Testis (tissue), 3 donors: Measurements from ENCODE around the gene CACNA1C. TPM values are rescaled to one million over a fixed set of nuclear protein-coding genes. Genes with fewer than 3 reads are reported as not detected.

Experiments
- DNase-seq: peaks from one replicate; pipeline ENCODE4 v3.0.0-alpha.2; 2019
- H3K27ac ChIP-seq, 2 donors: fragments of 200-600 bp; sonication (generic); one replicate each; pipeline ENCODE4 v1.5.1; 2019
- H3K27me3 ChIP-seq: fragments of 200-600 bp; sonication (generic); one replicate; pipeline ENCODE4 v1.5.1; 2019
- H3K36me3 ChIP-seq: fragments of 200-600 bp; sonication (generic); one replicate; pipeline ENCODE4 v1.5.1; 2017; ENCODE audit warnings: low read depth; ENCODE audit errors: missing control alignments
- H3K4me1 ChIP-seq: fragments of 200-600 bp; sonication (generic); one replicate; pipeline ENCODE4 v1.5.1; 2019
- H3K4me3 ChIP-seq, 2 donors: fragments of 200-600 bp; sonication (generic); one replicate each; pipeline ENCODE4 v1.5.1; 2017 to 2019
- H3K9me3 ChIP-seq: fragments of 200-600 bp; sonication (generic); one replicate; pipeline ENCODE4 v1.5.1; 2017
- POLR2A ChIP-seq: fragments of 450-650 bp; IDR thresholded peaks from one replicate; pipeline ENCODE4 v1.6.1; 2017; ENCODE audit warnings: antibody characterized with exemption, mild to moderate bottlenecking, moderate library complexity
- WGBS, 2 donors: methylation state at CpG; one replicate each; pipeline ENCODE4 v1.1.5; 2018; 5-methylcytosine and 5-hydroxymethylcytosine counted together
- intact Hi-C: fragments of 100-400 bp; cut with DNase I; formaldehyde crosslinking; loops from one replicate; pipeline ENCODE4 v1.15.1; 2023; ENCODE audit warnings: low total_unique reads
- polyA plus RNA-seq: library from polyadenylated mRNA; stranded (reverse); fragments of 350-450 nt; fragmentation: Illumina TruSeq; extraction: RNeasy Lipid Tissue Mini Kit (QIAGEN cat#74804); gene quantifications from one replicate; pipeline ENCODE4 v1.2.3, GENCODE V29; 2014; ENCODE audit warnings: low read depth, low replicate concordance; ENCODE audit not compliant: insufficient read depth
- total RNA-seq, 2 donors: library from RNA; depleted of rRNA; stranded (reverse); fragments of >200 nt; gene quantifications; one replicate each; pipeline ENCODE4 v1.2.3, GENCODE V29; 2016
- TF ChIP-seq, protein P1 (sequence below), 3 experiments: fragments of 450-650 bp in 2 of 3; fragments of 200-600 bp in 1 of 3; sonication (generic) in 1 of 3; IDR thresholded peaks; one replicate each; pipeline ENCODE4 v1.5.1; 2016 to 2019; ENCODE audit warnings: antibody characterized with exemption in 3 of 3, mild to moderate bottlenecking in 2 of 3, moderate library complexity in 1 of 3

The CACNA1C gene
- total and polyA plus RNA-seq, 3 donors from 2014 or later = 20.3 to 36.8 (median 32.0) TPM

DNA sequence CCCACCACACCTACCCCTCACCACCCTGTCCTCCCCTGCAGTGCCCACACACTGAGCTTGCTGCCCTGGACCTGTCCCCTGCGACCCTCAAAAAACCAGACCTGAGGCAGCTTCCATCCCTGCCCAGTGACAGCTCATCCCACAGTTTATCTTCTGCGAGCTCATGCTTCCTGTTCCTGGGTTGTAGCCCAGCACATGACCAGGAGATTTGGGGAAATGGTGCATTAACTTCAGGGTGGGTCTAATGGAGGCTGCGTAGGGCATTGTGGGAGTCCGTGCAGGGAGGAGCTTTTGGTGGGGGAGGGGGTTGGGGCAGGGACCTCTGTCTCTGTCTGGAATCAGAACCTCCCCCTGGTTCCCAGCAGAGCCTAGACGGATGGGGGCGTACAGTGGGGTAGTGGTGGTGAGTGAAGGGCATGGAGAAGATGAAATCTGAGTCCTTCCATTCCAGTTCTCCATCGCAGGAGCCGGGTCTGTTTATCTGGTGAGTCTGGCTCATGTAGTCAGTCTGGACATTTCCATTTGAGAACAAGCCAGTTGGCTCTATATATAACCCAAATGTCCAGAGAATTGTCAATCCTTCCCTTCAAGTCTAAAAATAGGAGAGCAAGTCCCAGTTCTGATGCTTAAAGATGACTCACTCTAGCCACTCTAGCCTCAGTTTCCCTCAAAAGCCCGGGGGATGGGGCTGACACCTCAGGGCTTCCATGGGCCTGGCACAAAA is 270.9 kb downstream of the CACNA1C start:
- Histone ChIP-seq H3K27me3 (no peaks in the 10 kb centered on the region), H3K4me3 (no peak overlapping the region), H3K4me1 (no peaks in the 10 kb centered on the region), H3K36me3 (no peaks in the 10 kb centered on the region), H3K27ac (no peak overlapping the region), H3K9me3 (no peaks in the 10 kb centered on the region)
- 71 to 79% methylated on average over 6 to 9 of the region's 9 CpGs for WGBS, 2 donors
- intact Hi-C loops = no loop called here
- no peak for TF ChIP-seq POLR2A
- TF ChIP-seq, protein P1, sequence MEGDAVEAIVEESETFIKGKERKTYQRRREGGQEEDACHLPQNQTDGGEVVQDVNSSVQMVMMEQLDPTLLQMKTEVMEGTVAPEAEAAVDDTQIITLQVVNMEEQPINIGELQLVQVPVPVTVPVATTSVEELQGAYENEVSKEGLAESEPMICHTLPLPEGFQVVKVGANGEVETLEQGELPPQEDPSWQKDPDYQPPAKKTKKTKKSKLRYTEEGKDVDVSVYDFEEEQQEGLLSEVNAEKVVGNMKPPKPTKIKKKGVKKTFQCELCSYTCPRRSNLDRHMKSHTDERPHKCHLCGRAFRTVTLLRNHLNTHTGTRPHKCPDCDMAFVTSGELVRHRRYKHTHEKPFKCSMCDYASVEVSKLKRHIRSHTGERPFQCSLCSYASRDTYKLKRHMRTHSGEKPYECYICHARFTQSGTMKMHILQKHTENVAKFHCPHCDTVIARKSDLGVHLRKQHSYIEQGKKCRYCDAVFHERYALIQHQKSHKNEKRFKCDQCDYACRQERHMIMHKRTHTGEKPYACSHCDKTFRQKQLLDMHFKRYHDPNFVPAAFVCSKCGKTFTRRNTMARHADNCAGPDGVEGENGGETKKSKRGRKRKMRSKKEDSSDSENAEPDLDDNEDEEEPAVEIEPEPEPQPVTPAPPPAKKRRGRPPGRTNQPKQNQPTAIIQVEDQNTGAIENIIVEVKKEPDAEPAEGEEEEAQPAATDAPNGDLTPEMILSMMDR (IDR thresholded peaks at IDR 0.05) = no peak
- DNase-seq = no peak

DNA sequence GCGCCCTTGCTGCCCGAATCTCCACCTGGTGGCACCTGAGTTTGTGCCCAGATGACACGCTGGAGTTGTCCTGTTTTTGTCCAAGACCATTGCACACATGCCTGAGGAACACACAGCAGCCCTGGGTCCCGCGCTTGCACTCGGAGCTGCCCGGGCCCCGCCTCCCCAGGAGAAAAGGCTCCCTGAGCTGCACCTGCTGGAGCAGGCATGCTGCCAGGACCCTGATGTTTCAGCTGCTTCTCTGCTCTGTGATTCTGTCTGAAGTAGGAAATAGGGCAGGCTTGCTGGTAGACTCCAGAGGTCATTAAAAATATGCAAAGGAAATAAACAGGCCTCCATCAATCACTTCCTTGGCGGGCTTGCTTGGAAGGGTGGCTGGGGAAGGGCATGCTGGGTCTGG is 271.6 kb downstream of the CACNA1C start:
- intact Hi-C loops = no loop called here
- no peaks in the 10 kb centered on the region for H3K36me3 ChIP-seq
- H3K4me3 ChIP-seq = no peak overlapping the region
- H3K4me1 ChIP-seq = no peaks in the 10 kb centered on the region
- no peak overlapping the region for H3K27ac ChIP-seq
- TF ChIP-seq, protein P1 (IDR thresholded peaks at IDR 0.05) = no peak
- TF ChIP-seq POLR2A = no peak
- no peak for DNase-seq
- H3K9me3 ChIP-seq = no peaks in the 10 kb centered on the region
- H3K27me3 ChIP-seq = no peaks in the 10 kb centered on the region
- WGBS, 2 donors = 79 to 95% methylated on average over 4 to 9 of the region's 9 CpGs

DNA sequence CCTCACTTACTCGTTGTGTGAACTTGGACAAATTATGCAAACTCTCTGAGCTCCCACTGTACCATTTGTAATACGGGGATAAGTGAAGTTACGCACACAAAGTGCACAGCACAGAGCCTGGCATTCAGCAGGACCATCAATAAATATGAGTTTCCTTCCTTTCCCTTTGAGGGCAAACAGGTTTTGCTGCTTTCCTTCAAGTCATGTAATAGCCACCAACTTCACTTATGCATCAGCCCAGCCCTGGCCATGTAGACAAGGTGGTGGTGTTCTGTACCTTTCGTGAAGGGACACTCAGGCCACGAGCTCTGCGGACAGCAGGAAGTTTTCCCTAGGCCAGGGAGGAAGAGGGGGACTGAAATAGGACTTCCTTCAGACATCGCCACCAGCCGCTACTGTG is 272.7 kb downstream of the CACNA1C start:
- WGBS, 2 donors = 81 to 84% methylated on average over 8 of the region's 8 CpGs

DNA sequence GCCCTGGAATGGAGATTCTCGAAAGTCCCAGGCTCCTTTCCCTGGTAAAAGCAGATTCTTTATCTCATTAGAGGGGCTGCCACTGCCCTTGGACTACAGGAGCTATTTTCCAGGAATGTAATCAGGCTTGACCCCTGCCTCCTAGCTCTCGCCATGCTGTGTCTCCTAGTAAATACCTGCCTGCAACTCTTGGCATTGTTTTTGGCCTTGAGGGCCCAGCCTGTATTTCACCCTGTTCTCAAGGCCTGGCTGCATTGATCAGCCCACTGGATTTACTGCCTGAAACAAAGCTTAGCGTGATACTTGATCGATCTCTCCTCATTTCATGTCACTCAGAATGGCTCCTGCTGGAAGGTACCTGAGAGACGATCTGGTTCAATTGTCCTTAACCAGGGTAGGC is 273.7 kb downstream of the CACNA1C start:
- H3K4me3 ChIP-seq = no peak overlapping the region
- no peaks in the 10 kb centered on the region for H3K36me3 ChIP-seq
- DNase-seq = no peak
- WGBS, 2 donors = 79 to 83% methylated on average over 5 of the region's 5 CpGs
- intact Hi-C loops = no loop called here
- TF ChIP-seq, protein P1 (IDR thresholded peaks at IDR 0.05) = no peak
- no peak for TF ChIP-seq POLR2A
- no peak overlapping the region for H3K27ac ChIP-seq
- H3K27me3 ChIP-seq = no peaks in the 10 kb centered on the region
- H3K4me1 ChIP-seq = no peaks in the 10 kb centered on the region
- H3K9me3 ChIP-seq = no peaks in the 10 kb centered on the region

More for the DNA sequence above, 272.7 kb downstream of the CACNA1C start:
- TF ChIP-seq, protein P1 (IDR thresholded peaks at IDR 0.05) = no peak
- no peak for TF ChIP-seq POLR2A
- Histone ChIP-seq H3K36me3 (no peaks in the 10 kb centered on the region), H3K27ac (no peak overlapping the region), H3K4me3 (no peak overlapping the region), H3K4me1 (no peaks in the 10 kb centered on the region), H3K9me3 (no peaks in the 10 kb centered on the region), H3K27me3 (no peaks in the 10 kb centered on the region)
- intact Hi-C loops = no loop called here
- DNase-seq = no peak

DNA sequence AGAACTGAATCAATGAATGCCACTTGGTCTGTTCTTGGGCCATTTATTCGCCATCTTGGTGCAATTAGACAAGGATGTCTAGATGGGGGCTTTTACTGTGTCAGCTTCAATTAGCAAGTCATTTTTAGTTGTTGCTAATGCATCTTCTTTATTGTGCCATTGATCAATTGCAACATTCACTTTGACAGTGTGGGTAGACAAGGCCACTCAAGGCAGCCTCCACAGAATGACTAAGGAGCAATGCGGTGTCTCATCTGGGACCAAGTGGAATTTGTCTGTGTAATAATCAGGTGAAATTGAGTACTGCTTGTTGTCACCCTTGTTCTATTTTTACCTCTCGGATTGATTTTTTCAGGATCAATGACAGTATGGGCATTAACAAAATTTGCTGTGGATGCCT is 275.9 kb downstream of the CACNA1C start:
- Histone ChIP-seq H3K4me3 (no peak overlapping the region), H3K4me1 (no peaks in the 10 kb centered on the region), H3K27ac (no peak overlapping the region), H3K36me3 (no peaks in the 10 kb centered on the region), H3K27me3 (no peaks in the 10 kb centered on the region), H3K9me3 (no peaks in the 10 kb centered on the region)
- 65 to 99% methylated on average over 3 of the region's 3 CpGs for WGBS, 2 donors
- intact Hi-C loops = no loop called here
- DNase-seq = no peak
- TF ChIP-seq POLR2A = no peak
- TF ChIP-seq, protein P1 (IDR thresholded peaks at IDR 0.05) = no peak
